Measurements from ENCODE around the gene OTX2.

OTX2 gene

GRCh38 chr14:56817396-56817921 is 7.2 kb upstream of the OTX2 start:
- Mint-ChIP-seq H3K9me3 (no peaks in the 10 kb centered on the region), H3K27ac (peak overlapping the region; percentile 25), H3K36me3 (no peaks in the 10 kb centered on the region), H3K27me3 (peaks cover 43 to 46% of the 10 kb centered on the region in 2 donors), H3K4me3 (peak overlapping the region; percentile 20 to 39), H3K4me1 (peaks cover 4 to 15% of the 10 kb centered on the region in 2 donors)
- ATAC-seq (replicated peaks): peak; percentile 55 to 57
- no peak for DNase-seq

- no peaks in the 10 kb centered on the region for H3K9me3 Mint-ChIP-seq
- ATAC-seq (replicated peaks): no peak
- H3K4me1 Mint-ChIP-seq: peaks cover 7 to 15% of the 10 kb centered on the region in 2 donors
- H3K27me3 Mint-ChIP-seq: peaks cover 46 to 51% of the 10 kb centered on the region in 2 donors
- no peak for DNase-seq
- peak overlapping the region in 1 of 2 donors; percentile 12 for H3K4me3 Mint-ChIP-seq
- no peaks in the 10 kb centered on the region for H3K36me3 Mint-ChIP-seq
- H3K27ac Mint-ChIP-seq: no peak overlapping the region
Observed at GRCh38 chr14:56816574-56817391, 6.5 kb upstream of the OTX2 start.

- DNase-seq (no peak), ATAC-seq (replicated peaks) (no peak)
- H3K4me3 Mint-ChIP-seq: no peak overlapping the region
- H3K27ac Mint-ChIP-seq: no peak overlapping the region
- H3K4me1 Mint-ChIP-seq: peaks cover 7 to 21% of the 10 kb centered on the region in 2 donors
- H3K36me3 Mint-ChIP-seq: peaks cover 3 to 5% of the 10 kb centered on the region in 2 donors
- peaks cover 0 to 4% of the 10 kb centered on the region in 2 donors for H3K9me3 Mint-ChIP-seq
- peaks cover 48 to 58% of the 10 kb centered on the region in 2 donors for H3K27me3 Mint-ChIP-seq
Observed at GRCh38 chr14:56815745-56816144, 5.5 kb upstream of the OTX2 start.

GRCh38 chr14:56814969-56815700 is 4.9 kb upstream of the OTX2 start:
- Mint-ChIP-seq H3K27ac (no peak overlapping the region), H3K36me3 (peaks cover 4 to 6% of the 10 kb centered on the region in 2 donors), H3K9me3 (peaks cover 0 to 5% of the 10 kb centered on the region in 2 donors), H3K4me1 (peaks cover 7 to 22% of the 10 kb centered on the region in 2 donors), H3K27me3 (peaks cover 51 to 64% of the 10 kb centered on the region in 2 donors), H3K4me3 (no peak overlapping the region)
- ATAC-seq (replicated peaks): no peak
- no peak for DNase-seq

GRCh38 chr14:56814519-56814959 is 4.3 kb upstream of the OTX2 start:
- peaks cover 9 to 11% of the 10 kb centered on the region in 2 donors for H3K36me3 Mint-ChIP-seq
- H3K27me3 Mint-ChIP-seq: peaks cover 55 to 70% of the 10 kb centered on the region in 2 donors
- H3K4me1 Mint-ChIP-seq: peaks cover 10 to 28% of the 10 kb centered on the region in 2 donors
- H3K9me3 Mint-ChIP-seq: peaks cover 3 to 10% of the 10 kb centered on the region in 2 donors
- no peak for DNase-seq
- no peak for ATAC-seq (replicated peaks)
- H3K27ac Mint-ChIP-seq: no peak overlapping the region
- no peak overlapping the region for H3K4me3 Mint-ChIP-seq

- DNase-seq (no peak), ATAC-seq (replicated peaks) (no peak)
- Mint-ChIP-seq H3K27ac (no peak overlapping the region), H3K9me3 (peaks cover 3 to 10% of the 10 kb centered on the region in 2 donors), H3K36me3 (peaks cover 9 to 11% of the 10 kb centered on the region in 2 donors), H3K4me1 (peaks cover 11 to 34% of the 10 kb centered on the region in 2 donors), H3K4me3 (no peak overlapping the region), H3K27me3 (peaks cover 61 to 72% of the 10 kb centered on the region in 2 donors)
Observed at GRCh38 chr14:56813143-56813551, 2.9 kb upstream of the OTX2 start.

- Mint-ChIP-seq H3K9me3 (peaks cover 3 to 10% of the 10 kb centered on the region in 2 donors), H3K27ac (peak overlapping the region; percentile 59)
Observed at GRCh38 chr14:56812364-56813141, 2.3 kb upstream of the OTX2 start.

GRCh38 chr14:56811593-56812363 is 1.5 kb upstream of the OTX2 start:
- H3K27me3 Mint-ChIP-seq: peaks cover 59 to 70% of the 10 kb centered on the region in 2 donors
- H3K4me3 Mint-ChIP-seq: no peak overlapping the region
- H3K4me1 Mint-ChIP-seq: peaks cover 9 to 27% of the 10 kb centered on the region in 2 donors
- H3K27ac Mint-ChIP-seq: no peak overlapping the region
- H3K9me3 Mint-ChIP-seq: peaks cover 3 to 10% of the 10 kb centered on the region in 2 donors
- H3K36me3 Mint-ChIP-seq: peaks cover 9 to 11% of the 10 kb centered on the region in 2 donors
- DNase-seq (no peak), ATAC-seq (replicated peaks) (no peak)

More at GRCh38 chr14:56812364-56813141, 2.3 kb upstream of the OTX2 start:
- H3K36me3 Mint-ChIP-seq: peaks cover 9 to 11% of the 10 kb centered on the region in 2 donors
- H3K4me3 Mint-ChIP-seq: no peak overlapping the region
- ATAC-seq (replicated peaks) (no peak), DNase-seq (no peak)
- peaks cover 58 to 72% of the 10 kb centered on the region in 2 donors for H3K27me3 Mint-ChIP-seq
- H3K4me1 Mint-ChIP-seq: peaks cover 9 to 31% of the 10 kb centered on the region in 2 donors

- DNase-seq (no peak), ATAC-seq (replicated peaks) (no peak)
- Mint-ChIP-seq H3K4me1 (peaks cover 9 to 24% of the 10 kb centered on the region in 2 donors), H3K4me3 (peak overlapping the region; percentile 58 to 70), H3K27ac (peak overlapping the region; percentile 93), H3K36me3 (peaks cover 9 to 11% of the 10 kb centered on the region in 2 donors), H3K9me3 (peaks cover 3 to 10% of the 10 kb centered on the region in 2 donors), H3K27me3 (peaks cover 64 to 75% of the 10 kb centered on the region in 2 donors)
Observed at GRCh38 chr14:56810836-56811592, 735 bp upstream of the OTX2 start.

- H3K9me3 Mint-ChIP-seq: peaks cover 3 to 10% of the 10 kb centered on the region in 2 donors
- peaks cover 75 to 86% of the 10 kb centered on the region in 2 donors for H3K27me3 Mint-ChIP-seq
- H3K4me3 Mint-ChIP-seq: peak overlapping the region; percentile 64 to 66
- H3K4me1 Mint-ChIP-seq: peaks cover 9 to 24% of the 10 kb centered on the region in 2 donors
- H3K36me3 Mint-ChIP-seq: peaks cover 9 to 11% of the 10 kb centered on the region in 2 donors
- DNase-seq: no peak
- H3K27ac Mint-ChIP-seq: peak overlapping the region; percentile 91
- no peak for ATAC-seq (replicated peaks)
Observed at GRCh38 chr14:56809270-56810146, 771 bp downstream of the OTX2 start.

- Mint-ChIP-seq H3K36me3 (peaks cover 9 to 11% of the 10 kb centered on the region in 2 donors), H3K27ac (peak overlapping the region; percentile 84)
Observed at GRCh38 chr14:56808383-56809269, 1.7 kb downstream of the OTX2 start.

More at GRCh38 chr14:56808383-56809269, 1.7 kb downstream of the OTX2 start:
- H3K9me3 Mint-ChIP-seq: peaks cover 3 to 10% of the 10 kb centered on the region in 2 donors
- peaks cover 9 to 24% of the 10 kb centered on the region in 2 donors for H3K4me1 Mint-ChIP-seq
- H3K4me3 Mint-ChIP-seq: peak overlapping the region; percentile 35 to 60
- ATAC-seq (replicated peaks) (no peak), DNase-seq (no peak)
- peaks cover 79 to 89% of the 10 kb centered on the region in 2 donors for H3K27me3 Mint-ChIP-seq

All from stimulated activated naive B cell treated with anti-CD40 and anti-IgM and Interleukin-4, amounts not matched to agents 10 μg/mL and 1 μg/mL and 100 μg/mL, for 72 hours (primary cell).